ENCODE measurements around the gene ECE1. TPM values are rescaled to one million over a fixed set of nuclear protein-coding genes. Genes with fewer than 3 reads are reported as not detected.

ECE1 gene
- total and polyA plus RNA-seq, 2 of the 4 experiments (the other 2 are of a cell fraction), result 61.8 to 124 TPM

- WGBS, 2 experiments (ENCODE audit: extremely low coverage in 2 of 2, insufficient read length in 1 of 2), result 91% methylated on average over 12 of the region's 21 CpGs; no CpG with 5 or more reads in 1 of the 2 experiments
Measured at GRCh38 chr1:21219674-21220073, 70.6 kb downstream of the ECE1 start.

More at GRCh38 chr1:21219674-21220073, 70.6 kb downstream of the ECE1 start:
- H4K20me1 ChIP-seq (ENCODE audit: insufficient read depth, low read length), result peaks cover 8% of the 10 kb centered on the region; the same call in 1 of the 2 replicates
- no peak overlapping the region for H2BK120ac ChIP-seq (ENCODE audit: low read depth, low read length)
- H3K9me1 ChIP-seq (ENCODE audit: insufficient read depth, low read length), result peaks cover 8% of the 10 kb centered on the region
- no peak overlapping the region for H2BK15ac ChIP-seq (ENCODE audit: low read depth, low read length)
- H3K36me3 ChIP-seq (ENCODE audit: control insufficient read depth, insufficient read depth, low read length), result peaks cover 55% of the 10 kb centered on the region
- no peak overlapping the region for H3K14ac ChIP-seq (replicated peaks; ENCODE audit: low read depth, low read length)
- H2AK9ac ChIP-seq (replicated peaks; ENCODE audit: low read depth, low read length, poor library complexity), result no peak overlapping the region
- no peak overlapping the region for H3K23ac ChIP-seq (ENCODE audit: low read depth, low read length)
- DNase-seq, result no peak
- no peak for ATAC-seq (ENCODE audit: low read depth)
- H3K9ac ChIP-seq (ENCODE audit: low read depth, low read length), result no peak overlapping the region
- no peaks in the 10 kb centered on the region for H3K79me1 ChIP-seq (ENCODE audit: low read depth in 1 of 2, low read length in 2 of 2)
- no TSS peak for BruUV-seq (replicated peaks)
- no peak overlapping the region for H2BK5ac ChIP-seq (ENCODE audit: low read depth, low read length, poor library complexity, severe bottlenecking)
- POLR2A ChIA-PET (ENCODE audit: unreplicated experiment), result no interaction called here
- H2BK20ac ChIP-seq (ENCODE audit: low read depth, low read length), result no peak overlapping the region
- H4K91ac ChIP-seq (ENCODE audit: insufficient read depth, low read depth, low read length), result no peak overlapping the region
- no peaks in the 10 kb centered on the region for H3K4me1 ChIP-seq (ENCODE audit: control insufficient read depth, insufficient read depth, low read length)
- H3K27me3 ChIP-seq (ENCODE audit: control insufficient read depth, insufficient read depth, low read length), result no peaks in the 10 kb centered on the region
- intact Hi-C loops (cut with micrococcal nuclease) (no loop called here), dilution Hi-C loops (cut with HindIII; ENCODE audit: low sequenced_read_pairs, unreplicated experiment) (no loop called here), in situ Hi-C loops (cut with MboI; ENCODE audit: low sequenced_read_pairs) (loop anchor here (25.0 kb wide), 1 partner anchor 682 kb away; no protein-coding TSS in a partner anchor)
- no peak overlapping the region for H3K4me3 ChIP-seq (ENCODE audit: insufficient read depth, low read depth, low read length)
- no peak overlapping the region for H3K18ac ChIP-seq (ENCODE audit: low read depth, low read length)
- H3K4ac ChIP-seq (ENCODE audit: low read depth, low read length), result no peak overlapping the region
- no peak overlapping the region for H2AK5ac ChIP-seq (ENCODE audit: low read depth, low read length)
- CTCF ChIA-PET, result no interaction called here
- H2AFZ ChIP-seq (replicated peaks; ENCODE audit: low read length, poor library complexity), result no peak overlapping the region
- TF ChIP-seq MAZ (IDR thresholded peaks at IDR 0.05; ENCODE audit: borderline replicate concordance, low read depth, low read length), result no peak
- no peak for TF ChIP-seq RAD21 (IDR thresholded peaks at IDR 0.05; ENCODE audit: low read length)
- no peak for TF ChIP-seq BHLHE40 (IDR thresholded peaks at IDR 0.05; ENCODE audit: low read depth, low read length)
- no peak for TF ChIP-seq MAFK (IDR thresholded peaks at IDR 0.05; ENCODE audit: low read depth, low read length)
- no peak for TF ChIP-seq USF2 (IDR thresholded peaks at IDR 0.05; ENCODE audit: low read depth, low read length)
- no peak for TF ChIP-seq FOS (IDR thresholded peaks at IDR 0.05; ENCODE audit: low read depth, low read length)
- TF ChIP-seq CTCF (conservative IDR thresholded peaks at IDR 0.05; ENCODE audit: low read depth, low read length), result no peak
- TF ChIP-seq MXI1 (IDR thresholded peaks at IDR 0.05; ENCODE audit: borderline replicate concordance, low read depth, low read length), result no peak
- TF ChIP-seq NFE2L2 (IDR thresholded peaks at IDR 0.05; ENCODE audit: low read depth, low read length), result no peak
- no peak for TF ChIP-seq POLR2A (IDR thresholded peaks at IDR 0.05; ENCODE audit: low read depth, low read length)
- TF ChIP-seq CHD1 (IDR thresholded peaks at IDR 0.05; ENCODE audit: low read depth, low read length), result no peak
- TF ChIP-seq SMC3 (IDR thresholded peaks at IDR 0.05; ENCODE audit: low read depth, low read length), result no peak
- TF ChIP-seq ELK1 (IDR thresholded peaks at IDR 0.05; ENCODE audit: borderline replicate concordance, low read depth, low read length), result no peak
- no peak for TF ChIP-seq CEBPB (IDR thresholded peaks at IDR 0.05; ENCODE audit: low read depth, low read length)
- H3K56ac ChIP-seq (ENCODE audit: extremely low read depth, insufficient read depth, low read length), result no peak overlapping the region
- no peak overlapping the region for H4K5ac ChIP-seq (ENCODE audit: low read depth, low read length)
- no peaks in the 10 kb centered on the region for H3K9me3 ChIP-seq (ENCODE audit: control insufficient read depth, insufficient read depth, low read length)
- H3K4me2 ChIP-seq (ENCODE audit: low read depth, low read length), result no peak overlapping the region
- no peak overlapping the region for H4K8ac ChIP-seq (ENCODE audit: low read depth in 2 of 2, low read length in 2 of 2)
- H3K27ac ChIP-seq (ENCODE audit: insufficient read depth, low read length), result no peak overlapping the region

All from IMR-90 (cell line).